B cell (primary cell): ENCODE results near the gene REM1. TPM values are rescaled to one million over a fixed set of nuclear protein-coding genes. Genes with fewer than 3 reads are reported as not detected.

Experiments used
- ATAC-seq: fragments of 200-7000 bp; cut with Tn5 transposase; one replicate; pipeline ENCODE4 v1.10.0; 2021; ENCODE audit warnings: low read depth, mild to moderate bottlenecking, moderate number of reproducible peaks, moderate library complexity
- CTCF ChIA-PET: fragments of 350-600 bp; sonication (Branson Sonifier 250); formaldehyde crosslinking; loops from one replicate; lab custom pipeline; 2021; ENCODE audit warnings: antibody characterized with exemption, inconsistent platforms; lab: Charles Lee
- POLR2A ChIA-PET: fragments of 350-600 bp; sonication (Branson Sonifier 250); formaldehyde crosslinking; loops from one replicate; lab custom pipeline; 2021; ENCODE audit warnings: antibody characterized with exemption; lab: Charles Lee
- DNase-seq: peaks from one replicate; pipeline ENCODE4 v3.0.0; 2013
- H2AFZ ChIP-seq: 2 replicates; pipeline ENCODE4 v1.6.1; 2012; ENCODE audit warnings: mild to moderate bottlenecking, low read depth, low read length; ENCODE audit not compliant: insufficient read depth, poor library complexity, severe bottlenecking
- H3K27ac ChIP-seq, 2 donors: 1 replicate in 1 of 2; 2 replicates in 1 of 2; pipeline ENCODE4 v1.5.1; 2012 to 2013; ENCODE audit warnings: low read length in 2 of 2, mild to moderate bottlenecking in 2 of 2, moderate library complexity in 1 of 2
- H3K27me3 ChIP-seq, 4 experiments: fragments of 200-600 bp in 1 of 4; sonication (generic) in 1 of 4; replicated peaks in 1 of 4; 1 replicate in 2 of 4; 2 replicates in 2 of 4; pipeline versions ENCODE4 v1.6.1 to v1.7.0; 2013 to 2016; ENCODE audit warnings: low read length in 3 of 4, mild to moderate bottlenecking in 2 of 4, mixed read lengths in 1 of 4, moderate library complexity in 1 of 4; ENCODE audit not compliant: insufficient read depth in 4 of 4, control insufficient read depth in 3 of 4; ENCODE audit errors: control extremely low read depth in 1 of 4
- H3K36me3 ChIP-seq, 2 experiments: replicated peaks in 1 of 2; 1 replicate in 1 of 2; 2 replicates in 1 of 2; pipeline versions ENCODE4 v1.6.1 to v1.7.1; 2013; ENCODE audit warnings: low read length in 1 of 2; ENCODE audit not compliant: insufficient read depth in 2 of 2, control insufficient read depth in 1 of 2; ENCODE audit errors: control extremely low read depth in 1 of 2, extremely low read depth in 1 of 2
- H3K4me1 ChIP-seq, 2 donors: fragments of 200-600 bp in 1 of 2; sonication (generic) in 1 of 2; 1 replicate in 1 of 2; 2 replicates in 1 of 2; pipeline versions ENCODE4 v1.5.1 to v1.6.1; 2013 to 2017; ENCODE audit warnings: low read length in 2 of 2; ENCODE audit not compliant: control insufficient read depth in 2 of 2, insufficient read depth in 2 of 2
- H3K4me2 ChIP-seq: replicated peaks from 2 replicates; pipeline ENCODE3; 2012; ENCODE audit warnings: mild to moderate bottlenecking, low read depth, low read length; ENCODE audit not compliant: poor library complexity, severe bottlenecking
- H3K4me3 ChIP-seq, 5 experiments: fragments of 200-600 bp in 1 of 5; sonication (generic) in 1 of 5; 1 replicate in 3 of 5; 2 replicates in 2 of 5; pipeline versions ENCODE4 v1.5.1 to v1.7.0; 2011 to 2016; ENCODE audit warnings: low read length in 4 of 5, mild to moderate bottlenecking in 4 of 5, low read depth in 2 of 5, control low read depth in 1 of 5, moderate library complexity in 1 of 5; ENCODE audit not compliant: insufficient read depth in 1 of 5; ENCODE audit errors: control extremely low read depth in 1 of 5, extremely low read depth in 1 of 5
- H3K79me2 ChIP-seq: fragments of 200-600 bp; sonication (generic); one replicate; pipeline ENCODE4 v1.6.0; 2016; ENCODE audit warnings: low read length; ENCODE audit not compliant: control insufficient read depth, insufficient read depth
- H3K9ac ChIP-seq: fragments of 200-600 bp; sonication (generic); 2 replicates; pipeline ENCODE4 v1.6.1; 2017; ENCODE audit warnings: mild to moderate bottlenecking, low read length, moderate library complexity
- H3K9me3 ChIP-seq, 3 donors: one replicate each; pipeline versions ENCODE4 v1.6.1 to v1.7.1; 2013; ENCODE audit warnings: low read length in 2 of 3; ENCODE audit not compliant: control insufficient read depth in 2 of 3, insufficient read depth in 1 of 3; ENCODE audit errors: control extremely low read depth in 1 of 3
- H4K20me1 ChIP-seq: 2 replicates; pipeline ENCODE4 v1.6.0; 2012; ENCODE audit warnings: mild to moderate bottlenecking, low read length; ENCODE audit not compliant: insufficient read depth, control insufficient read depth, poor library complexity, severe bottlenecking
- H3K27ac Mint-ChIP-seq: one replicate; pipeline ENCODE4 v1.8.0; 2021; ENCODE audit warnings: mixed read lengths
- H3K27me3 Mint-ChIP-seq: one replicate; pipeline ENCODE4 v1.8.0; 2021; ENCODE audit warnings: mixed read lengths
- H3K4me1 Mint-ChIP-seq: one replicate; pipeline ENCODE4 v1.8.0; 2021; ENCODE audit warnings: mixed read lengths
- H3K4me3 Mint-ChIP-seq: one replicate; pipeline ENCODE4 v1.8.0; 2021; ENCODE audit warnings: mixed read lengths
- H3K9me3 Mint-ChIP-seq: one replicate; pipeline ENCODE4 v1.8.0; 2022; ENCODE audit warnings: mixed read lengths; ENCODE audit not compliant: insufficient read depth
- CTCF ChIP-seq: fragments of 200-600 bp; IDR thresholded peaks from one replicate; pipeline ENCODE4 v1.8.0; 2022; ENCODE audit warnings: antibody characterized with exemption, mild to moderate bottlenecking
- EZH2 ChIP-seq: IDR thresholded peaks from 2 replicates; pipeline ENCODE4 v1.6.1; 2012; ENCODE audit warnings: borderline replicate concordance, low read depth, mild to moderate bottlenecking, moderate library complexity, low read length; ENCODE audit not compliant: insufficient read depth, poor library complexity, severe bottlenecking
- WGBS: methylation state at CpG from one replicate; pipeline ENCODE4 v1.1.5; 2013; ENCODE audit warnings: missing lambda C conversion rate; ENCODE audit not compliant: insufficient coverage; 5-methylcytosine and 5-hydroxymethylcytosine counted together
- intact Hi-C: fragments of 100-400 bp; cut with micrococcal nuclease; formaldehyde crosslinking; loops from one replicate; pipeline ENCODE4 v1.10.0; 2022
- polyA plus RNA-seq: library from polyadenylated mRNA; depleted of rRNA; stranded (reverse); fragments of >200 nt; gene quantifications from 2 replicates; pipeline ENCODE4 v1.2.3, GENCODE V29; 2012
- total RNA-seq, 2 donors: library from RNA; stranded (reverse); fragments of 120-200 nt in 1 of 2; gene quantifications; 1 replicate in 1 of 2; 2 replicates in 1 of 2; pipeline versions ENCODE4 v1.2.3 to v1.2.4, GENCODE V29; 2013 to 2022

Gene REM1
- total and polyA plus RNA-seq, 2 donors (not counting 1 experiment from before 2014, with no cell fraction given) = not detected

DNA sequence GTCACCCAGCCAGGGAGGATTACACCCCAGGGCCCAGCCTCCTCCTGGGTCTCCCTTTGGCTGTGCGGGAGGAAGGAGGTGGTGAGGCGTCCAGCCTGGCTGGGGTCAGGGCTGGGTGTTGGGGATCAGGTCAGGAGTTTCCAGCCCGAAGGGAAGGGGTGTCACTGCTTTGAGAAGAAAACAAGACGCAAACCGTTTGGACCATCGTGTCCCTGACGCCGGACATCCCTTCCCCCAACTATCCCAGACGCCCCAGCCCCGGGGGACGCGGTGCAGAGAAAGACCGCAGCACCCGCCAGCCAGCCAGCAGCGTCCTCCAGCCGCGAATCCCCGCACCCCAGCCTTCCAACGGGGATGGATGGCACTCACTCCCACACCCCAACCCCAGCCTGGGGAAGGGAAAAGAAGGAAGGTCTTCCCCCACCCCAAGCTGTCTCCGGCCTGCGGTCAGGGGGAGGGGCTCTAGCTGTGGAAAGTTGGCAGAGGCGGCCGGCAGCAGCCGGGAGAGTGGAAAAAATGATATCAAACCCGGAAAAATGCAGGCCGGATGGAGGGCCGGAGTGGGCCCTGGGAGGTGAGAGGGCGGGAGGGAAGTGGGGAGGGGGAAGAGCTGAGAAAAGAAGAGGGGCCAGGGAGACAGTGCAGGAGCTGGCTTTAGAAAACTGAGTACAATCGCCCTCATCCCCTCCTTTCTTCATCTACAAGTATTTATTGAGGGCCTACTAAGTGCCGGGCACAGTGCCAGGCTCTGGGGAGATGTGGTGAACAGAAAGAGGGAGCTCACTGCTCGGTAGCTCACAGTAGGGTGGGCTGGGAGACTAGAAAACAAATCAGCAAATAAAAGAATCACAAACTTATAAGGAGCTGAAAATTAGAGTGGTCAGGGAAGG lies 10.6 kb downstream of the REM1 start:
- 12% methylated on average over 19 of the region's 31 CpGs for WGBS
- no peak overlapping the region for H3K9ac ChIP-seq

More for the DNA sequence above, 10.6 kb downstream of the REM1 start:
- H4K20me1 ChIP-seq = no peaks in the 10 kb centered on the region
- Mint-ChIP-seq H3K4me1 (peaks cover 1% of the 10 kb centered on the region), H3K9me3 (no peaks in the 10 kb centered on the region), H3K4me3 (no peak overlapping the region), H3K27ac (no peak overlapping the region), H3K27me3 (peaks cover 45% of the 10 kb centered on the region)
- H3K4me2 ChIP-seq = no peak overlapping the region
- H3K79me2 ChIP-seq = no peaks in the 10 kb centered on the region
- ATAC-seq (no peak), DNase-seq (no peak)
- H2AFZ ChIP-seq = no peak overlapping the region
- CTCF ChIA-PET = interaction anchor here (4.2 kb wide), 1 partner anchor 17 kb away, joined by 23 read pairs; no protein-coding TSS in a partner anchor
- no peak overlapping the region for H3K4me3 ChIP-seq
- POLR2A ChIA-PET = no interaction called here
- H3K36me3 ChIP-seq = no peaks in the 10 kb centered on the region
- intact Hi-C loops = no loop called here
- no peak overlapping the region for H3K27ac ChIP-seq
- peaks cover 0 to 6% (median 0%) of the 10 kb centered on the region in 3 donors for H3K9me3 ChIP-seq
- H3K4me1 ChIP-seq = no peaks in the 10 kb centered on the region
- peaks cover 0 to 25% (median 3%) of the 10 kb centered on the region in 4 experiments for H3K27me3 ChIP-seq
- TF ChIP-seq EZH2 = no peak
- TF ChIP-seq CTCF = no peak
